Activated T-helper 17 cell treated with anti-CD3 and anti-CD28 coated beads, Interleukin-2, amount 50 U/mL, for 72 hours (primary cell): Measurements from ENCODE around the gene TRABD2B. TPM values are rescaled to one million over a fixed set of nuclear protein-coding genes. Genes with fewer than 3 reads are reported as not detected.

Experiments
- ATAC-seq: fragments of 150-1000 bp; cut with Tn5 transposase; replicated peaks from 2 replicates; pipeline ENCODE4 v1.10.0; 2021; ENCODE audit warnings: mild to moderate bottlenecking, moderate library complexity
- H3K27ac Mint-ChIP-seq: one replicate; pipeline ENCODE4 v1.8.0; 2022; ENCODE audit warnings: mixed read lengths
- H3K27me3 Mint-ChIP-seq: one replicate; pipeline ENCODE4 v1.8.0; 2022; ENCODE audit warnings: mixed read lengths
- H3K36me3 Mint-ChIP-seq: one replicate; pipeline ENCODE4 v1.8.0; 2022; ENCODE audit warnings: low read depth, mild to moderate bottlenecking, mixed read lengths
- H3K4me1 Mint-ChIP-seq: one replicate; pipeline ENCODE4 v1.8.0; 2022; ENCODE audit warnings: mixed read lengths
- H3K4me3 Mint-ChIP-seq: one replicate; pipeline ENCODE4 v1.8.0; 2022; ENCODE audit warnings: mild to moderate bottlenecking, mixed read lengths
- H3K9me3 Mint-ChIP-seq: one replicate; pipeline ENCODE4 v1.8.0; 2022; ENCODE audit warnings: mixed read lengths
- total RNA-seq, 2 donors: library from RNA; stranded (reverse); gene quantifications; one replicate each; pipeline ENCODE4 v1.2.3, GENCODE V29; 2022

The TRABD2B gene
- total RNA-seq, 2 donors from 2014 or later: not detected

DNA sequence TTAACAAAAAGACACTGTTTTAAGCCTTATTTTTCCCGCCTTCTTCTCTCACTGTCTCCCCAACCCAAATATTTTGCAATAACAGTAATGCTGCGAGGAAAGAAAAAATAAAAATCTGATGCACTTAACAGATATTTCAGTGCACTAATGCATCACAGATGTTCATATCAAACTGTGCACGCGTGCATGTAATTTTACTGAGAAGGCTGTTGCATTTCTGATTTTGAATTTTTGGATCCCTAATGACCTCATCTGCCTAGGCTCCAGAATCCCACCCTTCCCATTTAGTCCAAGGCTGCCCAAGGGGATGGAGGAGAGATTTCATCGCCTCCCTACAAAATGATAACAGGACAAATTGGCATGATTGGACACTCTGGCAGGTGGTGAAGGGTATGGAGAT, 5.5 kb downstream of the TRABD2B start:
- no peak overlapping the region for H3K4me3 Mint-ChIP-seq
- ATAC-seq: no peak
- H3K27me3 Mint-ChIP-seq: peaks cover 37% of the 10 kb centered on the region
- no peaks in the 10 kb centered on the region for H3K9me3 Mint-ChIP-seq
- no peaks in the 10 kb centered on the region for H3K36me3 Mint-ChIP-seq
- no peak overlapping the region for H3K27ac Mint-ChIP-seq
- peaks cover 5% of the 10 kb centered on the region for H3K4me1 Mint-ChIP-seq

DNA sequence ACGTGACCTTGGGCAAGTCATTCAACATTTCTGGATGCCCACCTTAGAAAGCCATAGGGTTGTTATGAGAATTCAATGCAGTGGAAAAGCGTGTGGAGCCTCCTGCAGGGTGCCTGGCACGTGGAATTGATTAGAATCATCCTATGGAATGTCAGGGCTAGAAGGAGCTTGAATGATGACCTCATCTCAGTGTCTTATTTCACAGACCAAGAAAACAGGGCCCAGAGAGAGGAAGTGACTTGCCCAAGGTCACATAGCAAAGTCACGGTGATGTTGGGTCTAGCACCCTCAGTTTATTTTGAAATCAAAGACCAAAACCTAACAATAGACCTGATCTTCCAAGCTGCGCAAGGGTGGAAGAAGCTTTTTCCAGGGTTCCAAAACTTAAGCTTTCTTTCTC, 6.0 kb downstream of the TRABD2B start:
- peaks cover 3% of the 10 kb centered on the region for H3K4me1 Mint-ChIP-seq
- H3K4me3 Mint-ChIP-seq: no peak overlapping the region
- ATAC-seq: no peak
- H3K27me3 Mint-ChIP-seq: peaks cover 39% of the 10 kb centered on the region
- no peaks in the 10 kb centered on the region for H3K36me3 Mint-ChIP-seq
- no peaks in the 10 kb centered on the region for H3K9me3 Mint-ChIP-seq
- H3K27ac Mint-ChIP-seq: no peak overlapping the region

DNA sequence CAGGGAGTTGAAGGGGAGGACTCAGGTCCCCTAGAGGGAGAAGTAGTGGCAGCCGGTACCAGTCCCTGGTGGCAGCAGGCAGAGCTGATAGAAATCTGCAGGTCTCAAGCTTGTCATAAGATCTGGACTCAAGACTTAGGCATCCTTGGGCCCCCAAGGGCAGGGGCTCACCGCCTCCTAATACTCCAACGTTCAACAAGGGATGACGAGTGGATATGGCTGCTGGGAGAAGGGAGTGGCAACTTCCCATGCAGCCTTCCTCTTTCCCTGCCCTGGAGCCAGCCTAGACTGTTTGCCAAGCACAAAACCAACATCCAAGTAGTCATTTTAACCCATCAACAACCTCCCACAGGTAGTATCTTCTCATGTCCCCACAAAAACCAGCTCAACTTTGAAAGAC, 6.9 kb downstream of the TRABD2B start:
- H3K27me3 Mint-ChIP-seq: peaks cover 36% of the 10 kb centered on the region
- no peaks in the 10 kb centered on the region for H3K36me3 Mint-ChIP-seq
- H3K4me1 Mint-ChIP-seq: no peaks in the 10 kb centered on the region
- H3K9me3 Mint-ChIP-seq: no peaks in the 10 kb centered on the region
- H3K27ac Mint-ChIP-seq: no peak overlapping the region
- H3K4me3 Mint-ChIP-seq: no peak overlapping the region
- ATAC-seq: no peak

DNA sequence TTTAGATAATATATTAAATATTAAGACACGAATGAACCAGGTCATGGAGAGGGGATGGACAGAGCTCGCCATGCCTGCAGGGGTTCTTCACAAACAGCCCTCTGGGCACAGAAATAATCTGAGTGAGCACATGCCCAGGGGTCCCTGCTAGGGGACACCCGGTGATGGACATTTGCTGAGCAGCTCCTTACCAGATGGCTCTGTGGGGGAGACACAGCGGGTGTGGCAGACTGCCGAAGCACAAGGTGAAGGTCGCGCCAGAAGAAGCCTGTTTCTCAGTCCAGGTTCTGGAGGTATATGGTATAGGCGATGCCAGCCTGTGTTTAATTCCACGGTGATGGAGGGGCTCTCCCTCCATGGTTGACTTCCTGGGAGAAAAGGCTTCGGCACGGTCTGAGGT, 9.6 kb downstream of the TRABD2B start:
- Mint-ChIP-seq H3K27me3 (peaks cover 32% of the 10 kb centered on the region), H3K4me1 (no peaks in the 10 kb centered on the region), H3K4me3 (no peak overlapping the region)

DNA sequence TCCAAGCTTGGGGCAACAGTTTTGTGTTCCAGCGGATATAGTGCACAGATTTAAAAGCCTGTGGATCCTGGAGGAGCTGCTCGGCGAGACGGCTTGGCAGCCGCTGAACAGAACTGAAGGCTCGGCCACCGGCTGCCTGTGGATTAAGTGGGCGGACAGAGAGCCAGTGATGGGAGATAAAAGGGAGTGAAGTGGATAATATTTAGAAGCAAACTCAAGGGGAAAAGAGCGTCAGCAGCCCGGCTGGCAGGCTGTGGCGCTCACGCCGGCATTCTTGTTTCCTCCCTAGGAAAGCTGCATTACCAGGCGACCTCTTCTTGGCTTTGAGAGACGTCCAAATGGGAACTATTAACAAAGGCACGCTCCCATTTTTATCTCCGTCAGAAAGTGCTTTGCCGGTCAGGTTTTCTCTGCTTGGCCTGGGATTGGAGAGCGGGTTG, 10.4 kb downstream of the TRABD2B start:
- Mint-ChIP-seq H3K36me3 (no peaks in the 10 kb centered on the region), H3K27me3 (peaks cover 28% of the 10 kb centered on the region), H3K4me1 (no peaks in the 10 kb centered on the region), H3K9me3 (no peaks in the 10 kb centered on the region), H3K27ac (no peak overlapping the region), H3K4me3 (no peak overlapping the region)
- ATAC-seq: no peak

More for the DNA sequence above, 9.6 kb downstream of the TRABD2B start:
- ATAC-seq: no peak
- Mint-ChIP-seq H3K9me3 (no peaks in the 10 kb centered on the region), H3K36me3 (no peaks in the 10 kb centered on the region), H3K27ac (no peak overlapping the region)

DNA sequence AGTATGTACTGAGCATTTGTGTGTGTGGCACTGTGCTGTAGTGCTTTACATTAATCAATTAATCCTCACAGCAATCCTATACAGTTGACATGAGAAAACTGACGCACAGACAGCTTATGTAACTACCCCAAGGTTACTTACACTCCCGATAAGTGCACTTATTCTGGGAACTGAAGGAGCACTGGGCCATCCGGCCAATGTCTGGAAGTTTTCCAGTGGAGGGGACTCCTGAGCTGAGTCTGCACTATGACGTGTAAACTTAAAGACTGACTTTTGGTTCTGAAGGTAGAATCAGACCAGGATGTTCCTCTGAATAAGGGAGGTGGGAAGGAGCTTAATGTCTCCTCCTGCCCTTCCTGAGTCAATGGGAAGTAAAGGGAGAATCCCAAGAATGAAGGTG, 12.2 kb downstream of the TRABD2B start:
- no peak for ATAC-seq
- no peaks in the 10 kb centered on the region for H3K4me1 Mint-ChIP-seq
- no peaks in the 10 kb centered on the region for H3K9me3 Mint-ChIP-seq
- no peak overlapping the region for H3K4me3 Mint-ChIP-seq
- no peaks in the 10 kb centered on the region for H3K36me3 Mint-ChIP-seq
- no peak overlapping the region for H3K27ac Mint-ChIP-seq
- peaks cover 33% of the 10 kb centered on the region for H3K27me3 Mint-ChIP-seq

DNA sequence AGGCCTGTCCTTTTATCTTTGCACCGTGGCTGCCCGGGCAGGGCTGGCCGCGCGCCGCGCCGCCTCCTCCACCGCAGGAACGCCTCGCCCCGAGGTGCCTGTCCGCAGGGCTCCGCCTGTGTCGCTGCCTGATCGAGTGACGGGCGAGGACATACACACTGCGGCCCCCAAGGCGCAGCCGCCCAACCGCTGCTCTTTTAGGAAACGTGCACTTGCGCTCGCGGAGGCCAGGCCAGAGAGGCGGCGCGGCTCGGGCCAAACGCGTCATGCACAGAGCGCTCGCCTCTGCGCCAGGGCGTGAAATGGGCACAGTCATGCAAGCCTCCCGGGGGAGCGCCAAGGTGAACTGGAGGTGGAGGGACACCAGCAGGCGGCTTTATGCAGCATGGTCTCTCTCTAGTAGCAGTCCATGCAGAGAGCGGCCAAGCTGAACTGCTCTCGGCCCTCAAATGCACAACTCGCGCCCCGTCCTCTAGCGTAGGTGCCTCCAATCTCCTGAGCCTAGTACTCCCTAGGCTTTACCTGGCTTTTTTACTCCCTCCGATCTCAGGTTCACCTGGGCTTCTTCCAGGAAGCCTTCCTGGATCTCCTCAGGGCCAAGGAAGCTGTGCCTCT, 12.9 kb downstream of the TRABD2B start:
- Mint-ChIP-seq H3K27ac (no peak overlapping the region), H3K27me3 (peaks cover 33% of the 10 kb centered on the region), H3K4me3 (no peak overlapping the region), H3K4me1 (no peaks in the 10 kb centered on the region), H3K9me3 (no peaks in the 10 kb centered on the region), H3K36me3 (no peaks in the 10 kb centered on the region)
- ATAC-seq: no peak

DNA sequence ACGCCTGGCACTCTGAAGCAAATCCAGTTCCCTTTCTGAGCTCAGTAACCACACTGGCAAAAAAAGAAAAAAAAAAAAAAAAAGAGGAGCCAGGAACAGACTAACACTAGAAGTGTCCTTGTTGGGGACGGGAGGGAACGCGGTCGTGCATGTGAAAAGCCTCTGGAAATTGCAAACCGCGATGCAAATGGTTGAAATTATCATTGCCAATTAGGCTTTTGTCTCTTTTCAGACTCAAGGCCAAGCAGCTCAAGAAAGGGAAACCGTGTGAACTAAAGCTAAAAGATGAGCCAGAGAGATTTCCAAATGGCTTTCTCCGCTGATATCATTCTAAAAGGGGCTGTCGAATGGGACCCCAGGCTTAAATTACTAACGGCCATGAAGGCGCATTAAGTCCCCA, 13.5 kb downstream of the TRABD2B start:
- Mint-ChIP-seq H3K27ac (no peak overlapping the region), H3K36me3 (no peaks in the 10 kb centered on the region), H3K9me3 (no peaks in the 10 kb centered on the region), H3K4me3 (no peak overlapping the region), H3K27me3 (peaks cover 33% of the 10 kb centered on the region), H3K4me1 (no peaks in the 10 kb centered on the region)
- no peak for ATAC-seq

DNA sequence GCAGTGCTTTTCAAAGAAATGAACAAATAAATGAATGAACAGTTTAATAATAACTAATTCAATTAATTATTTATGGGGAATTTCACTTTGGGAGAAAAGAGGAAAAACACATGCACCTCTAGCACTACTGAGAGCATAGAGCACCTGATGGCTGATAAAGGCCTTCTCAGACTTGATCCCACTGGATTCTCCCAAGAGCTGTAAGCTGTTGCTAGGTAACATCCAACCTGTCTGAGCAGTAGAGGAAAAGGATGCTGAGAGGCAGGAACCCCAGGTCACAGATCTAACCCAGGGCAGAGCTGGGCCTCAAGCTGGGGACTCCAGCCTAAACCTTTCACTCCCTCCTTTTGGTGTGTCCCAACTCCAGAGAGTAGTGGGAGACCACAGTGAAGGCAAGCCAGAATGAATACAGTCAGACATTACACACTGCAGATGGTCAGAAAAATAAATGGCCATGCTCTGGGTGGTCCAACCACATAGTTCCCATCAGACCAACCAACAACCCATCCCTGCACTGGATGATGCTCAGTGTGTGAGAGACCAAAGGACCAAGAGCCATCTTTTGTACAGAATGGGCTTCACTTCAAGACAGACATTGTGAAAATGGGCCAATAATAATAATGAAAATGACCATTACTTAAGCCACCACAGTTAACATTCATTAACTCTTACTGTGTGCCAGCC, 15.4 kb downstream of the TRABD2B start:
- peaks cover 32% of the 10 kb centered on the region for H3K27me3 Mint-ChIP-seq
- no peak overlapping the region for H3K27ac Mint-ChIP-seq
- ATAC-seq: no peak
- H3K4me1 Mint-ChIP-seq: no peaks in the 10 kb centered on the region
- H3K9me3 Mint-ChIP-seq: no peaks in the 10 kb centered on the region
- H3K4me3 Mint-ChIP-seq: no peak overlapping the region
- H3K36me3 Mint-ChIP-seq: no peaks in the 10 kb centered on the region

DNA sequence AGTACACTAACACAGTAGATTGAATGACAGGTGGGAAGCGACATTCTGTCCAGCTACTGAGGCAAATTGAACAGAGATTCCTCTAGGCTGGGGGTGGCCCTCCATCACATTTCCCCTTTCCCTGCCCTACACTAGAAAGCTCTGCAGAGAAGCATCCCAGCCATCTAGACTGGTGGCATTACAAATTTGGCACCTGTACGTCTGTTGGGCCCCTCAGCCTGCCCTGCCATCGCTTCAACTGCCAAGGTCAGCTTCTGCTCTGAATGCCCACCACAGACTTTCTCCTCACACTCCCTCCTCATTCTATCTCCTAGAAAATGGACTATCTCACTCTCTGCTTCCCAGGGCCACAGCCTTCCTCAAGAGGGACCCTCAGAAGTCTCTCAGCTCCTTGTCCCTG, 16.7 kb downstream of the TRABD2B start:
- Mint-ChIP-seq H3K27me3 (peaks cover 27% of the 10 kb centered on the region), H3K36me3 (no peaks in the 10 kb centered on the region), H3K4me3 (no peak overlapping the region), H3K27ac (no peak overlapping the region), H3K4me1 (no peaks in the 10 kb centered on the region), H3K9me3 (no peaks in the 10 kb centered on the region)
- ATAC-seq: no peak

DNA sequence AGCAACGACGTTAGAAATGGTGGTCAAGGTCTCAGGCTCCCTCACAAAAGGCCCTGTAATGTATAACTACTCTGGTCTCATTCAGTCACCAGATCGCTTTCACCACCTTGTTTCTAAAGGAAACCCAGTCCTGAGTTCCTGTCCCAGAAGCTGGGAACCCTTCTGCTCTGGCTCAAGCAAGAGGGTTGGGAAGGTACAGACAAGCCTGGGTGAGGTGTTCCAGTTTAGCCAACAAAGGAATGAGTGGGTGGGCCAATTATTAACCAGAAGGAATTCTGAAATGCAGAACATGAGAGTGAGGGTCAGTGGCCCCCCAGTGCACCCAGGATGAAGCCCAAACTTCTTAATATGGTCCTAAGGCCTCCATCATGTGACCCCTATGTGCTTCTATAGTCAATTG, 17.5 kb downstream of the TRABD2B start:
- no peaks in the 10 kb centered on the region for H3K9me3 Mint-ChIP-seq
- H3K36me3 Mint-ChIP-seq: no peaks in the 10 kb centered on the region
- ATAC-seq: no peak
- H3K27ac Mint-ChIP-seq: no peak overlapping the region
- peaks cover 25% of the 10 kb centered on the region for H3K27me3 Mint-ChIP-seq
- H3K4me1 Mint-ChIP-seq: no peaks in the 10 kb centered on the region
- H3K4me3 Mint-ChIP-seq: no peak overlapping the region

DNA sequence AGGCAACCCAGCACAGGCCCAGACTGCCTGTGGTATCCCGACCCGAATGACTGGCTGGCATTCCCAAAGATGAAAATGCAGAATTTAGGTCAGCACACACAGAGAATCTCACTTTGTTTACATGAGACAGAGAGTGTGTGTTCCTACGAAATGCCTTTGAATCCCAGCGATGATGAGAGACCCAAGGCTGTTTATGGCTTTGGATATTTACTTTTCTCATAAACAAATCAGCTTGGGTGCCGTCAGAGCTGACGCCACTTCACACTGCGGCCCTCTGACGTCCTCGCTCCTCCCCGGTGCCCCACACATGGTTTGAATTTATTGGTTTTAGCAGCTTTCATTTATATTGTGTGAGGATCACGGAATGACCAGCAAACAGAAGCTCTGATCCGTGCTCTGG, 18.7 kb downstream of the TRABD2B start:
- Mint-ChIP-seq H3K36me3 (no peaks in the 10 kb centered on the region), H3K4me1 (no peaks in the 10 kb centered on the region), H3K27me3 (peaks cover 23% of the 10 kb centered on the region), H3K4me3 (no peak overlapping the region), H3K9me3 (no peaks in the 10 kb centered on the region), H3K27ac (no peak overlapping the region)
- ATAC-seq: no peak

DNA sequence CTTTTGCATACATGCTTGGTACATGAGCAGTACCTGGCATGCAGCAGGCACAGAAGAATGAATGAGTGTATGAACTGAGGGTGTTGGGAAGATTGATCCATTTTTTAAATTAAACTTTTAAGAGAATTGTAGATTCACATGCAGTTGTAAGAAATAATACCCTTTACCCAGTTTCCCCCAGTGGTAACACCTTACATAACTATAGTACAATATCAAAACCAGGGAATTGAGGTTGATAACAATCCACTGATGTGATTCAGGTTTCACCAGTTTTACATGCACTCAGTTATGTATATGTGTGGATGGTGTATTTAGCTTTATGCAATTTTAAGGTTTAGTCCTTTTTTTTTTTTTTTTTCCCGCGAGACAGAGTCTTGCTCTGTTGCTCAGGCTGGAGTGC, 20.5 kb downstream of the TRABD2B start:
- Mint-ChIP-seq H3K36me3 (no peaks in the 10 kb centered on the region), H3K9me3 (no peaks in the 10 kb centered on the region), H3K4me3 (no peak overlapping the region), H3K27me3 (peaks cover 23% of the 10 kb centered on the region), H3K27ac (no peak overlapping the region), H3K4me1 (no peaks in the 10 kb centered on the region)
- no peak for ATAC-seq

DNA sequence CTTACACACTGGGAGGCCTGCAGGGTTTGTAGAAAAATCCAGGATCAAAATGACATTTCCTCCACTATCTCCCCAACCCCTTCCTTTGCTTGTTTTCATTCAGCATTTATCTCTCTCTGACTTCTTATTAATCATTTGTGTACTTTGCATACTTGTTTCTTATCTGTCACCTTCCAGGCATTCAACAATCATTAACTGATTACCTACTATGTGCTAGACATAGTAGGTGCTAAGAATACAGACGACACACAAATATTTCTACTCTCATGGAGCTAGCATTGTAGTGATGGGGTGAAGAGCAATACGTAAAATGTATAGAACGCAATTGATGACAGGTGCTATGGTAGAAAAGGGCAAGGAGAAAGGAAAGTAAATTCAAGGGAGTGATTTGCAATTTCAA, 20.9 kb downstream of the TRABD2B start:
- Mint-ChIP-seq H3K27me3 (peaks cover 23% of the 10 kb centered on the region), H3K9me3 (no peaks in the 10 kb centered on the region), H3K4me3 (no peak overlapping the region), H3K36me3 (no peaks in the 10 kb centered on the region), H3K27ac (no peak overlapping the region), H3K4me1 (no peaks in the 10 kb centered on the region)
- no peak for ATAC-seq

DNA sequence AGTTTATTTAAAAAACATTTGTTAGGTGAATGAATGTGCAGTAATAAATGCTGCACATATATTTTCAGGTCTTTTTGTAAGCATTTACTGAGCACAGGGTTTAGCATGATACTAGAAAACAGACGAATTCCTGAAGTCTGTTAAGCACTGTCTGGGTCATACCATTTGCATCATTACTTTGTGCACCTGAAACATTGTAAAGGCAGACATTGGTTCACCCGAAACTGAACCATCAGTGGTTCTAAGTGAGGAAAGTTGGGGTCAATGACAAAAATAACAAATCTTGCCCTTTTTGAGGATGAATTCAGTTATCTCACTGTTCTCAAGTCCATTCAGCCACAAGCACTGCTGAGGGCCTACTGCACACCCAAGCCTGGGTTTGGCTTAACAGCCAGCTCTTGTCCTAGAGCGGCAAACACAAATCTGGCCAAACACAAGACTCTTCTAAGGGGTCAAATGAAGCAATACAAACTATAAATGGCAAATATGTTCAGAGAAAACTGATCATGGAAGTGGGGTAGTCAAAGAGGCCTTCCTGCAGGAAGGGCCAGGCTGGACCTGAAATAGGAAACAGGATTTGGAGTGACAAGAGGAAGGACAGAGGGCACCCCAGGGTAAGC, 21.8 kb downstream of the TRABD2B start:
- peaks cover 18% of the 10 kb centered on the region for H3K27me3 Mint-ChIP-seq
- no peak for ATAC-seq
- H3K36me3 Mint-ChIP-seq: no peaks in the 10 kb centered on the region
- no peaks in the 10 kb centered on the region for H3K4me1 Mint-ChIP-seq
- H3K9me3 Mint-ChIP-seq: no peaks in the 10 kb centered on the region
- no peak overlapping the region for H3K27ac Mint-ChIP-seq
- no peak overlapping the region for H3K4me3 Mint-ChIP-seq
